Endothelial cell of umbilical vein (primary cell): ENCODE measurements around the gene KRT23.

ENCODE experiments used
- CTCF ChIP-seq, 2 donors: IDR thresholded peaks; 1 replicate in 1 of 2; 2 replicates in 1 of 2; pipeline ENCODE4 v1.5.1; 2011; ENCODE audit warnings: low read length in 2 of 2, mild to moderate bottlenecking in 2 of 2, moderate library complexity in 2 of 2, control low read depth in 1 of 2, inconsistent platforms in 1 of 2, low read depth in 1 of 2; ENCODE audit not compliant: insufficient read depth in 1 of 2; ENCODE audit errors: extremely low read depth in 1 of 2
- EZH2 ChIP-seq: IDR thresholded peaks from 2 replicates; pipeline ENCODE4 v1.6.1; 2012; ENCODE audit warnings: borderline replicate concordance, low read depth, mild to moderate bottlenecking, moderate library complexity, low read length, inconsistent platforms; ENCODE audit not compliant: severe bottlenecking
- FOS ChIP-seq: IDR thresholded peaks from 2 replicates; pipeline ENCODE4 v1.6.1; 2011; ENCODE audit warnings: mild to moderate bottlenecking, low read length, moderate library complexity, borderline replicate concordance; ENCODE audit not compliant: insufficient read depth
- GATA2 ChIP-seq: IDR thresholded peaks from 2 replicates; pipeline ENCODE4 v1.7.0; 2011; ENCODE audit warnings: low read depth, mild to moderate bottlenecking, moderate library complexity, mixed read lengths, low read length; ENCODE audit not compliant: insufficient read length, insufficient read depth
- JUN ChIP-seq: IDR thresholded peaks from 2 replicates; pipeline ENCODE4 v1.6.1; 2011; ENCODE audit warnings: borderline replicate concordance, low read depth; ENCODE audit not compliant: insufficient read length, insufficient read depth
- POLR2A ChIP-seq: IDR thresholded peaks from 2 replicates; pipeline ENCODE4 v1.6.1; 2012; ENCODE audit warnings: low read depth, mild to moderate bottlenecking, control low read depth, low read length
- POLR2AphosphoS5 ChIP-seq: IDR thresholded peaks from 2 replicates; pipeline ENCODE4 v1.6.1; 2012; ENCODE audit warnings: low read depth, mild to moderate bottlenecking, control low read depth, low read length, moderate library complexity; ENCODE audit not compliant: insufficient read depth

GRCh38 chr17:40883626-40884334 is 53.7 kb downstream of the KRT23 start:
- TF ChIP-seq POLR2A (no peak), CTCF (IDR thresholded peaks at IDR 0.05; ENCODE audit: extremely low read depth in 1 of 2, insufficient read depth in 1 of 2, low read depth in 1 of 2, low read length in 2 of 2) (no peak), POLR2AphosphoS5 (no peak), EZH2 (no peak), JUN (no peak), FOS (no peak), GATA2 (no peak)
